ENCODE measurements around the gene MYO16.

Gene MYO16

DNA sequence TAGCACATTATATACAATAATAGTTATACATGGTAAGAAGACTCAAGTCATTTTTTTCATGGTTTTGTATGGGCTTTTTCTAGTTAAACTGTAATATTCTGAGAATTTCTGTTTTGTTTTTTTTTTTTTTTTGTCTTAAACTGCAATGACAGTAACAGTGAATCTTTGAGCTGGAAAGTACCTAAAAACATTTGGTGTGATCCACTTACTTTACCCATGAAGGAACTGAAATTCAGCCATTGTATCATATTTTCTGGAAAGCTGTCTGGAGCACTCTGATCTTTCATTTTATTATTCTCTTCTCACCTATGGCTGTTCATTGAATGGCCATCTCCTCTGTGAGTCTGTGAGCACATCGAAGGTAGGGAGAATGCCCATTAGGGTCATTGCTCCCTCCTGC lies 37.8 kb downstream of the MYO16 start:
- Histone ChIP-seq H3K9me3 (ENCODE audit: control insufficient read depth, insufficient read depth, low read depth, low read length) (no peaks in the 10 kb centered on the region), H3K4me1 (ENCODE audit: control insufficient read depth, insufficient read depth, low read length) (no peaks in the 10 kb centered on the region), H3K27ac (ENCODE audit: extremely low read depth, low read depth, low read length) (no peak overlapping the region), H3K36me3 (ENCODE audit: control insufficient read depth in 2 of 2, insufficient read depth in 1 of 2, low read length in 2 of 2) (no peaks in the 10 kb centered on the region), H3K4me3 (ENCODE audit: low read depth, low read length) (no peak overlapping the region)
- ChIA-PET CTCF (no interaction called here), POLR2A (no interaction called here)
- TF ChIP-seq ZNF266 (tag by site-specific recombination; IDR thresholded peaks at IDR 0.05; ENCODE audit: low read depth) (no peak), ZNF350 (tag by site-specific recombination; IDR thresholded peaks at IDR 0.05) (no peak), ZNF530 (tag by site-specific recombination; IDR thresholded peaks at IDR 0.05; ENCODE audit: low read depth) (no peak), ZNF112 (tag by site-specific recombination; IDR thresholded peaks at IDR 0.05) (no peak), ZNF626 (tag by site-specific recombination; IDR thresholded peaks at IDR 0.05) (no peak), ZNF76 (tag by site-specific recombination; IDR thresholded peaks at IDR 0.05; ENCODE audit: borderline replicate concordance, low read depth) (no peak), HOXD13 (CRISPR knock-in tag; IDR thresholded peaks at IDR 0.05; ENCODE audit: borderline replicate concordance) (no peak), ZNF549 (tag by site-specific recombination; IDR thresholded peaks at IDR 0.05) (no peak), ZNF501 (tag by site-specific recombination; IDR thresholded peaks at IDR 0.05) (no peak), PRDM1 (tag by site-specific recombination; IDR thresholded peaks at IDR 0.05) (no peak), KLF7 (tag by site-specific recombination; IDR thresholded peaks at IDR 0.05; ENCODE audit: borderline replicate concordance) (no peak), ZNF391 (tag by site-specific recombination; IDR thresholded peaks at IDR 0.05; ENCODE audit: borderline replicate concordance, low read depth) (no peak), KLF8 (tag by site-specific recombination; IDR thresholded peaks at IDR 0.05) (no peak), ZSCAN30 (tag by site-specific recombination; IDR thresholded peaks at IDR 0.05) (no peak)
- TF ChIP-seq, protein P1, sequence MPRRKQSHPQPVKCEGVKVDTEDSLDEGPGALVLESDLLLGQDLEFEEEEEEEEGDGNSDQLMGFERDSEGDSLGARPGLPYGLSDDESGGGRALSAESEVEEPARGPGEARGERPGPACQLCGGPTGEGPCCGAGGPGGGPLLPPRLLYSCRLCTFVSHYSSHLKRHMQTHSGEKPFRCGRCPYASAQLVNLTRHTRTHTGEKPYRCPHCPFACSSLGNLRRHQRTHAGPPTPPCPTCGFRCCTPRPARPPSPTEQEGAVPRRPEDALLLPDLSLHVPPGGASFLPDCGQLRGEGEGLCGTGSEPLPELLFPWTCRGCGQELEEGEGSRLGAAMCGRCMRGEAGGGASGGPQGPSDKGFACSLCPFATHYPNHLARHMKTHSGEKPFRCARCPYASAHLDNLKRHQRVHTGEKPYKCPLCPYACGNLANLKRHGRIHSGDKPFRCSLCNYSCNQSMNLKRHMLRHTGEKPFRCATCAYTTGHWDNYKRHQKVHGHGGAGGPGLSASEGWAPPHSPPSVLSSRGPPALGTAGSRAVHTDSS (tag by site-specific recombination; IDR thresholded peaks at IDR 0.05), result no peak
- TF ChIP-seq, protein P2, sequence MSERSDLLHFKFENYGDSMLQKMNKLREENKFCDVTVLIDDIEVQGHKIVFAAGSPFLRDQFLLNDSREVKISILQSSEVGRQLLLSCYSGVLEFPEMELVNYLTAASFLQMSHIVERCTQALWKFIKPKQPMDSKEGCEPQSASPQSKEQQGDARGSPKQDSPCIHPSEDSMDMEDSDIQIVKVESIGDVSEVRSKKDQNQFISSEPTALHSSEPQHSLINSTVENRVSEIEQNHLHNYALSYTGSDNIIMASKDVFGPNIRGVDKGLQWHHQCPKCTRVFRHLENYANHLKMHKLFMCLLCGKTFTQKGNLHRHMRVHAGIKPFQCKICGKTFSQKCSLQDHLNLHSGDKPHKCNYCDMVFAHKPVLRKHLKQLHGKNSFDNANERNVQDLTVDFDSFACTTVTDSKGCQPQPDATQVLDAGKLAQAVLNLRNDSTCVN (tag by site-specific recombination; optimal IDR thresholded peaks at IDR 0.05), result no peak

DNA sequence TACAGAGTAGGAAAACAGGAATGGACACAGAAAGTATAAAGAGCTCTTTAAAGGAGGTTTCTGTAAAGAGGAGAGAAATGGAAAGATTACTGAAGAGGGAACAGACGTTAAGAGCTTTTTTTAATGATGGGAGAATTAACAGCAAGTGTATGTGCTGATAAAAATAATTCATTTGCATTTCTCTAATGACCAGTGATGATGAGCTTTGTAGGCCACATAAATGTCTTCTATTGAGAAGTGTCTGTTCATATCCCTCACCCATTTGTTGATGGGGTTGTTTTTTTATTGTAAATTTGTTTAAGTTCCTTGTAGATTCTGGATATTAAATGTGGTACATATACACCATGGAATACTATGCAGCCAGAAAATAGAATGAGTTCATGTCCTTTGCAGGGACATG lies 40.0 kb downstream of the MYO16 start:
- Histone ChIP-seq H3K27ac (ENCODE audit: extremely low read depth, low read depth, low read length) (no peak overlapping the region), H3K9me3 (ENCODE audit: control insufficient read depth, insufficient read depth, low read depth, low read length) (no peaks in the 10 kb centered on the region), H3K4me1 (ENCODE audit: control insufficient read depth, insufficient read depth, low read length) (no peaks in the 10 kb centered on the region), H3K36me3 (ENCODE audit: control insufficient read depth in 2 of 2, insufficient read depth in 1 of 2, low read length in 2 of 2) (no peaks in the 10 kb centered on the region), H3K4me3 (ENCODE audit: low read depth, low read length) (no peak overlapping the region)
- no peak for TF ChIP-seq ZFP37 (tag by site-specific recombination; IDR thresholded peaks at IDR 0.05)
- no peak for TF ChIP-seq GLI4 (tag by site-specific recombination; IDR thresholded peaks at IDR 0.05)
- TF ChIP-seq MEIS1 (CRISPR knock-in tag; IDR thresholded peaks at IDR 0.05; ENCODE audit: borderline replicate concordance), result no peak
- TF ChIP-seq, protein P3, sequence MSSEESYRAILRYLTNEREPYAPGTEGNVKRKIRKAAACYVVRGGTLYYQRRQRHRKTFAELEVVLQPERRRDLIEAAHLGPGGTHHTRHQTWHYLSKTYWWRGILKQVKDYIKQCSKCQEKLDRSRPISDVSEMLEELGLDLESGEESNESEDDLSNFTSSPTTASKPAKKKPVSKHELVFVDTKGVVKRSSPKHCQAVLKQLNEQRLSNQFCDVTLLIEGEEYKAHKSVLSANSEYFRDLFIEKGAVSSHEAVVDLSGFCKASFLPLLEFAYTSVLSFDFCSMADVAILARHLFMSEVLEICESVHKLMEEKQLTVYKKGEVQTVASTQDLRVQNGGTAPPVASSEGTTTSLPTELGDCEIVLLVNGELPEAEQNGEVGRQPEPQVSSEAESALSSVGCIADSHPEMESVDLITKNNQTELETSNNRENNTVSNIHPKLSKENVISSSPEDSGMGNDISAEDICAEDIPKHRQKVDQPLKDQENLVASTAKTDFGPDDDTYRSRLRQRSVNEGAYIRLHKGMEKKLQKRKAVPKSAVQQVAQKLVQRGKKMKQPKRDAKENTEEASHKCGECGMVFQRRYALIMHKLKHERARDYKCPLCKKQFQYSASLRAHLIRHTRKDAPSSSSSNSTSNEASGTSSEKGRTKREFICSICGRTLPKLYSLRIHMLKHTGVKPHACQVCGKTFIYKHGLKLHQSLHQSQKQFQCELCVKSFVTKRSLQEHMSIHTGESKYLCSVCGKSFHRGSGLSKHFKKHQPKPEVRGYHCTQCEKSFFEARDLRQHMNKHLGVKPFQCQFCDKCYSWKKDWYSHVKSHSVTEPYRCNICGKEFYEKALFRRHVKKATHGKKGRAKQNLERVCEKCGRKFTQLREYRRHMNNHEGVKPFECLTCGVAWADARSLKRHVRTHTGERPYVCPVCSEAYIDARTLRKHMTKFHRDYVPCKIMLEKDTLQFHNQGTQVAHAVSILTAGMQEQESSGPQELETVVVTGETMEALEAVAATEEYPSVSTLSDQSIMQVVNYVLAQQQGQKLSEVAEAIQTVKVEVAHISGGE (tag by site-specific recombination; conservative IDR thresholded peaks at IDR 0.05; ENCODE audit: low read depth), result no peak
- no peak for TF ChIP-seq ZNF391 (tag by site-specific recombination; IDR thresholded peaks at IDR 0.05; ENCODE audit: borderline replicate concordance, low read depth)
- TF ChIP-seq ZNF23 (tag by site-specific recombination; IDR thresholded peaks at IDR 0.05; ENCODE audit: borderline replicate concordance), result no peak
- no peak for TF ChIP-seq GLI2 (tag by site-specific recombination; IDR thresholded peaks at IDR 0.05; ENCODE audit: borderline replicate concordance, low read depth)
- TF ChIP-seq ZNF239 (tag by site-specific recombination; IDR thresholded peaks at IDR 0.05), result no peak
- TF ChIP-seq ZNF660 (tag by site-specific recombination; IDR thresholded peaks at IDR 0.05), result no peak
- TF ChIP-seq, protein P4, sequence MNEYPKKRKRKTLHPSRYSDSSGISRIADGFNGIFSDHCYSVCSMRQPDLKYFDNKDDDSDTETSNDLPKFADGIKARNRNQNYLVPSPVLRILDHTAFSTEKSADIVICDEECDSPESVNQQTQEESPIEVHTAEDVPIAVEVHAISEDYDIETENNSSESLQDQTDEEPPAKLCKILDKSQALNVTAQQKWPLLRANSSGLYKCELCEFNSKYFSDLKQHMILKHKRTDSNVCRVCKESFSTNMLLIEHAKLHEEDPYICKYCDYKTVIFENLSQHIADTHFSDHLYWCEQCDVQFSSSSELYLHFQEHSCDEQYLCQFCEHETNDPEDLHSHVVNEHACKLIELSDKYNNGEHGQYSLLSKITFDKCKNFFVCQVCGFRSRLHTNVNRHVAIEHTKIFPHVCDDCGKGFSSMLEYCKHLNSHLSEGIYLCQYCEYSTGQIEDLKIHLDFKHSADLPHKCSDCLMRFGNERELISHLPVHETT (tag by site-specific recombination; IDR thresholded peaks at IDR 0.05), result no peak
- TF ChIP-seq ZNF114 (tag by site-specific recombination; IDR thresholded peaks at IDR 0.05), result no peak
- TF ChIP-seq ZNF416 (tag by site-specific recombination; IDR thresholded peaks at IDR 0.05), result no peak
- ChIA-PET CTCF (no interaction called here), POLR2A (no interaction called here)

All from HEK293 (cell line).